ENCODE data around the gene TAF1D. TPM values are rescaled to one million over a fixed set of nuclear protein-coding genes. Genes with fewer than 3 reads are reported as not detected.

The TAF1D gene
- total and polyA plus RNA-seq, 10 of the 15 experiments (the other 5 are each of a cell fraction or from before 2014, with no cell fraction given): 101 to 314 (median 199) TPM

GRCh38 chr11:93744669-93745004 lies 3.3 kb upstream of the TAF1D start:
- ATAC-seq (no peak), DNase-seq (ENCODE audit: low read depth, low spot score) (no peak), FAIRE-seq (no peak)
- Histone ChIP-seq H3K36me3 (ENCODE audit: control insufficient read depth in 2 of 2, insufficient read depth in 2 of 2, low read length in 1 of 2) (peaks cover 0 to 6% of the 10 kb centered on the region in 2 experiments; a peak in 2 of 4 replicates), H3K4me2 (ENCODE audit: control insufficient read depth, insufficient read depth) (no peak overlapping the region), H3K9ac (ENCODE audit: control insufficient read depth, insufficient read depth, low read length) (no peak overlapping the region), H3K4me3 (no peak overlapping the region), H3K79me2 (ENCODE audit: control insufficient read depth, insufficient read depth, low read length) (peaks cover 38% of the 10 kb centered on the region), H2AFZ (ENCODE audit: control insufficient read depth, low read depth, low read length) (no peak overlapping the region), H4K20me1 (ENCODE audit: control insufficient read depth, insufficient read depth) (no peaks in the 10 kb centered on the region), H3K9me3 (replicated peaks; ENCODE audit: control insufficient read depth, insufficient read depth, low read length) (no peaks in the 10 kb centered on the region), H3K4me1 (ENCODE audit: control insufficient read depth, insufficient read depth, low read length) (no peaks in the 10 kb centered on the region), H3K27ac (ENCODE audit: control insufficient read depth, insufficient read depth) (no peak overlapping the region), H3K27me3 (replicated peaks in 1 of 2; ENCODE audit: control insufficient read depth in 2 of 2, insufficient read depth in 2 of 2, low read length in 1 of 2) (no peaks in the 10 kb centered on the region)
- intact Hi-C loops (cut with micrococcal nuclease; ENCODE audit: unreplicated experiment): loop anchor here (5.0 kb wide), 1 partner anchor 202 kb away; the partner anchor contains the start of gene SMCO4
- no TSS peak for BruUV-seq (replicated peaks)
- TF ChIP-seq CEBPB (IDR thresholded peaks at IDR 0.05; ENCODE audit: borderline replicate concordance in 1 of 2, low read depth in 2 of 2, low read length in 2 of 2): no peak
- no peak for TF ChIP-seq IKZF2 (IDR thresholded peaks at IDR 0.05)
- TF ChIP-seq SMAD1 (IDR thresholded peaks at IDR 0.05; ENCODE audit: low read depth, partially characterized antibody): no peak
- no peak for TF ChIP-seq USF1 (IDR thresholded peaks at IDR 0.05; ENCODE audit: borderline replicate concordance, extremely low read length, insufficient read depth, low read depth, low read length)
- TF ChIP-seq NFIC (IDR thresholded peaks at IDR 0.05; ENCODE audit: low read depth, low read length): no peak
- no peak for TF ChIP-seq ZNF274 (IDR thresholded peaks at IDR 0.05; ENCODE audit: insufficient read depth, insufficient read length)
- no peak for TF ChIP-seq BACH1 (IDR thresholded peaks at IDR 0.05; ENCODE audit: borderline replicate concordance)
- TF ChIP-seq HSF1 (IDR thresholded peaks at IDR 0.05; ENCODE audit: low read depth, low read length): no peak
- no peak for TF ChIP-seq FOXK2 (IDR thresholded peaks at IDR 0.05)
- in situ Hi-C loops (cut with MboI): no loop called here
- 87% methylated on average over 7 of the region's 7 CpGs for WGBS (ENCODE audit: insufficient coverage, insufficient replicate concordance, low lambda C conversion rate, missing lambda C conversion rate)
- RAD21 ChIA-PET (ENCODE audit: unreplicated experiment): no interaction called here
- CTCF ChIA-PET: interaction anchor here (0.6 kb wide), 1 partner anchor 39 kb away, joined by 3 read pairs; the partner anchor contains the start of gene MED17
- POLR2A ChIA-PET: no interaction called here
- SMC1A ChIA-PET (ENCODE audit: uncharacterized antibody, unreplicated experiment): no interaction called here

Data from GM12878 (cell line).